Midbrain (tissue), 1 donor: ENCODE measurements around the gene TP53I11.

Experiments
- DNase-seq: peaks from one replicate; lab custom pipeline; 2025; lab: John Stamatoyannopoulos, UW

TP53I11 gene

DNA sequence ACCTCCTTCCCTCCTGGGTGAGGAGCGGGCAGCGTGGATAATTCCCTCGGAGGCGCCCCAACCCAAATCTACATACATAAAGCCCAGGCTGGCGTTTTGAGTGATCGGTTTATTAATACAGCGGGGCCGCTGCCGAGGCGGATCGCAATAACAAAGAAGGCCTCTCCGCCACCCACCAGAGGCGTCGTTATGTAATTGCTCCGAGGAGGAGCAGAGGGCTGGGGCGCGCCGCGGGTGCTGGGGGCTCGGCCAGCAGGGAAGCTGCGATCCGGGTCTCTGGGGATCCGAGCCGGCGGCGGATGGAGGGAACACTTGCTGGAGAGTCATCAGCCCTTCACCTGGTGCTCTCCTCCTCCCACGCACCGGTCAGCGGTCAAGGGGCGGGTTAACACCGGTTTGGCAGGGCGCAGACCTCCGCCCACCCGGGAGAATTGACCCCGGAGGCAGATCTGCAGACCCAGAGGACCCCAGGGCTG lies 6.4 kb upstream of the TP53I11 start:
- no peak for DNase-seq

DNA sequence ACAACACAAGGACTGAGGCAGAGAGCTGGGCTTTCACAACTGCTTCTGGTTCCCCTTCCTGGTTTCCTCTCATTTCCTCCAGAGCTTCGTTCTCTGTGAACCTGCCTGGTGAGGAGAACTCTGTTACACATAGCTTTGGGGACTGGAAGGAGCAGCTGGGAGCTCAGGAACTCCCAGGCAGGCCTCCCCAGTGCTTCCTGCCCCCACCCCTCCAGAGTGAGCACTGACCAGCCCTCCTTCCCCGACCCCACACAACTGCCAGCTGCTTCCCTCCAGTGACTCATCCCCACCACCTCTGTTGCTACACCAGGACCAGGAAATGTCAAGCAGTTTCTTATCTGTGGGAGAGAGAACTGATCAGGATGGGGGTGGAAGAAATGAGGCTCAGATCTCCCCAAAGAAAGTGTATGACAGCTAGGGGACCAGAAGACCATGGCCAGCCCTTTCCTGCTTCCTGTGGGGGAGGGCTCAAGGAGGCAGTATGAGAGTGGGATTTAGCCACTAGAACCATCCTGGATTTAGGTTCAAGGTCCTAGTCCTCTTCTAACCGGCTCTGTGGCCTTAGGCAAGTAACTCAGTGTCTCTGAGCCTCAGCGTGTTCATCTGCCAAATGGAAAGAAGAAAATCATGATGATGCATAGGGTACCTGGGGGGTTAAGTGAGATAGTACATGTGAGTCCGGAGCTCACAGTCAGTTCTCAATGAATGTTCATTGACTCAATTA lies 4.5 kb upstream of the TP53I11 start:
- DNase-seq, result no peak

DNA sequence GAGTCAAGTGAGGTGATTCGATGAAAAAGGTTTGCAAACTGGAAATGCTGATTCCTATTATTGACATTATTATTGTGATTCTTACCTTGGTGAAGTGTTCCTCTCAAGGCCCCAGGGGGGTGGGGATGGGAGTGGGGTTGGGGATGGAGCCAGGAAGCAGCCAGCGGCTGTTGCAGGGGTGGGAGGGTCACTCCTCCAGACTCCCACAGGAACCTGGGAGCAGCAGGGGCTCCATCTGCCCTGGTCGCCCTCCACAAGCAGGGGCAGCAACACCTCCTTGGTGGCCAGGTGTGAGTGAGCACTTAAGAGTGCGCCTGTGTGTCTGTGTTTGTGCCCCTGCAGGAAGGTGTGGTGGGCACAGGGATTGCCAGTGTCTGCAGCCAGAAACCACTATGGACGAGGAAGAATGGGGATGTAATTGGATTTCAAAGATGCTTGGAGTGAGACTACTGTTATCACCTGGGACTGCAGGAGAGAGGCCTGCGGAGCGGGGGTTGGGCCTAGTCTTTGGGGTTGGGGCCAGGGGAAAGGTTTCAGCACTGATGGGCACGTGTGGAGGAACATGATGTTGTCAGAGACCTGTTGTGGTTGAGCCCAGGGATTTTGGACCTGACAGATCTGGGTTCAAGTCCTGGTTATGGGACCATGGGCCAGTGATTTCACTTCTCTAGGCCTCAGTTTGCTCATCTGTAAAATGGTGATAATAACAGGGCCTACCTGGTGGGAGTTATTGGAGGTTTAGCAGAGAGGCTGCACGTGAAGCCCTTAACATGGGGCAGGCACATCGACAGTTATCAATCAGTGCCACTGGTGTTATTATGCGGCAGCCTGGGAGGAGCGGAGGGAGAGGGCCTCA lies 3.6 kb upstream of the TP53I11 start:
- DNase-seq, result no peak

DNA sequence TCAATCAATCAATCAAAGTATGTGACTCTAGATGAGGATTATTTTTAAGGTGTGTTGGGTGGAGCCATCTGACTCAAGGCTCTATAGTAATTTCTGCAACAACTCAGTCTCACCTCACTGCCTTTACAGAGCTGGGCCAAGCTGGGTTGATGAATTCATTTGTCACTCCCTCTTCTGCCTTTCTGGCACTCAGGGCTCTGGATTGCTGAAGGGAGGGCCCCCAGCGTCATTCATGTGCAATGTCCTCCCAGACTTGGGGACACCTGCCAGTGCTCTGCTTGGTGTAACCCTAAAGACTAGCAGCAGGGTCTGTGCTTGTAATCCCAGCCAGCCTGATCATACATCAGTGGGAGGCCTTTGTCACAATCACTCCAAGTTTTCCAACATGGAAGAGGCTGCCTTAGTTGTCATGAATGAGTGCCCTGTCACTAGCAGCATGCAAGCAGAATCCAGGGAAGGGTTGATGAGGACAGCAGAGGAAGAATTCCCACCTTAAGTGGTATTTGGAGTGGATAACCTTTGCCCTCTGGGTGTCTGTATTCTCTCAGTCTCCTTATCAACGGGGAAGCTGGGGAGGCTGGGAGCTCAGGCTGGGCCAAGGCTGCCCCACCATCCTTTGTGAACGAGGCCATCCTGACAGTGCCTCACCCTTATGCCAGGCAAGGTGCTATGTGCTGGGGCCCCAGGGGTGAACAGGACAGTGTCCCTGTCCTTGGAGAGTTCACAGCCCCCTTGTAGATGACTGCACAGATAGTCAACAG lies 2.0 kb upstream of the TP53I11 start:
- DNase-seq, result no peak

DNA sequence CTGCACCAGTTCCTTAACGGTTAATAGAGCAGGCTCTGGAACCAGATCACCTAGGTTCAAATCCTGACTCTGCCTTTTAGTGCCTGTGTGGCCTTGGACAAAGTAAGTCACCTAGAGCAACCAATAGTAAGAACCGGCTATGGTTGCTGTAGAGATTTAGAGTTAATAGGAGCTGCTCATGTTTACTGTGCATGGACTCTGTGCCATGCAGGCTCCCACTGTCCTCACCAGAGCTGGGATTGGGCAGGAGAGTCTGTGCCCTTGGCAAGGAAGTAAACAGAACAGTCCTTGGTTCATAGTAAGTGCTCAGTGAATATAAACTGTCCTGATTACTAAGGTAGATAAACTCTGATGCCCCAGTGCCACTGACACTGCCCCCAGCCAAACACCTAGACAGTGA lies 1.4 kb upstream of the TP53I11 start:
- no peak for DNase-seq

DNA sequence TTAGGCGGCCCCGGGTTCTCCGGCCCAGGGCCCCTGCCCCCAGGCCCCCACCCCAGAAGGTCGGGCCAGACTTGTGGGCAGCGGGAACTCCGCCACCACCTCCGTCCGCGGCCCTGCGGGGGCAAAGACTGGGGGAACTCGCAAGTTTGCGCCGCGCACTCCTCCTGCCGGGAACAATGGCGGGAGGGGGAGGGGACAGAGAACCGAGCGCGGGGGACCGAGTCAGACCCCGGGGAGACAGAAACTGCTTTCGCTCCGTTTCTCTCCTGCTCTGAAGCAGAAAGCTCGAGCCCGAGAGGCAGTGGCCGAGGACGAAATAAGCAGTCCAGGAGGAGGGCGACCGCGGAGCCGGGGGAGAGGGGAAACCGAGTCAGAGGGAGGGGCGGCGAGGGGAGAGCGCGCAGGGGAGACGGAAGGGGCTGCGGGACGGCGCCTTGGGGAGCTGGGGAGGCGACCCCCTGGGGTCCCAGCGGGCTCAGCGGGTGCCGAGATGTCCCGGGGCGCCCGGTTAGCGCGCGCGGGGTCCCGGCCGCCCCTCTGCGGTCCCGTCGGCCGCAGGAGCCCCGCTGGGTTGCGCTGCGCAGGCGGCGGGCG lies 555 bp downstream of the TP53I11 start:
- no peak for DNase-seq

DNA sequence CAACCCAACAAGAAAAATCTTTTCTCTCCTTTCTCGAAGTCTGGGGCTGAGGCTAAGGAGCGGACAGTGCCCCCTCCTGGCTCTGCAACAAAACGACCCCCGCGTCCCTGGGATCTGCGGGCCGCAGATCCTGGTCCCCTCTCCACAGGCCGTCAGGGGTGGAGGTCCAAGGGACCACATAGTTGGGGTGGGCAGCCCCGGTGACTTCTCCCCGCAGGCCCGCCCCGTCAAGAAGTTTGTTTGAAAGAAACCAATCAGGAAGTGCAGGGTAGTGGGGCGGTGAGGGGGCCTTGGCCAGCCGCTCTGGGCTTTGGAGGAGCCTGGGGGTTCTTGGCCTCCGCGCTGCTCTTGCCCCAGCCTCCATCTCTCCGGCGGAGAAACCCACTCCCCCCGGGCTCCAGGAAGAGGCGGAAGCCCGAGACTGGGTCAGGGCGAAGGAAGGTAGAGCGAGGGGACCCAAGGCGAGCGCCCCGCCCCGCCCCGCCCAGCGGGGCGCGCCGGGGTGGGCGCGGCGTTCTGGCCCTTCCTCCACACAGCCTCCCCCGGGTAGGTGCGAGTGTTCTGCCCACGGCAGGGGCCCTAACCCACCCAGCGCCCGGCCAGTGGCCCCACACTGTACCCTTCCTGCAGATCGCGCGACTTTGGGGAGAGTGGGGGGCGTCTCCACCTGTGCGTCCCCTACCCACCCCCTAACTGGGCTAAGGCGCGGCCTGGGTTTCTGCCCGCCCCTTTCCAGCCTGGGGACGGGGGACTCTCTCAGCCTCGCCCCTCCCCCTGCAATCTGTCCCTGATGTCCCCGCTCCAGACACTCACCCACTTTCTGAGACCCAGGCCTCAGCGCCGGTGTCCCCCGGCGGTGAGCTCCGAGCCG lies 1.3 kb downstream of the TP53I11 start:
- DNase-seq, result no peak

DNA sequence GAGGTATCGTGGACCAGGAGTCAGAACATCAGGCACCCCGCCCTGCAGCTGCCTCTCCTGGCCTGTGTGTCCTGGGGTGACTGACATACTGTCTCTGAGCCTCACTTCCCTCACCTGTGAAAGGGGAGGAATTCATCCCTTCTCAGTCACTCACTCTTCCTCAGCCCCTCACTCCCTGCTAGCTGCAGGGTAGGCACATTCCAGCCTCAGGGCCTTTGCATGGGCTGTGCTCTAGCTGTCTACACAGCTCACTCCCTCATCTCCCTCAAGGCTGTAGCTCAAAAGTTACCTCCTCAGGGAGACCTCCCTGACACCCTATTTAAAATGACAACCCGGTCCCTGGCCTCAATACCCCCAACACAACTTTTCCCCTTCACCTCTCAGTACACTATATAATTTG lies 2.5 kb downstream of the TP53I11 start:
- no peak for DNase-seq

DNA sequence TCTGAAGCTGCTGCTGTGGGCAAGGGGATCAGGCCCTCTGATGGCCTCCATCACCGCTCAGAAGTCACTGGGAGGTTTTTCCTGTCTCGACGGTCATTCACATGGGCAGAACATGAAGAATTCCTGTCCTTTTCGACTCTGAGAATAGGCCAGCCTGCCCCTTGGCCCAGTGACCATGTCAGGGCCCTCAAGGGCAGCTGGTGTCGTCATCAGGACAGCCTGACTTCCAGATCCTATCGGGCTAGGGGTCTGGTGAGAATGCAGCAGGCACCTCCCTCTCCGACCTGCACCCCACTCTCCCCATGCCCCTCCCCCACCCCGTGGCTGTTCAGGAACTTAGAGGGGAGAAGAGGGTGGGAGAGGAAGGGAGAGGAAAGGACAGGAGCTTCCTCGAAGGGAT lies 3.6 kb downstream of the TP53I11 start:
- no peak for DNase-seq

DNA sequence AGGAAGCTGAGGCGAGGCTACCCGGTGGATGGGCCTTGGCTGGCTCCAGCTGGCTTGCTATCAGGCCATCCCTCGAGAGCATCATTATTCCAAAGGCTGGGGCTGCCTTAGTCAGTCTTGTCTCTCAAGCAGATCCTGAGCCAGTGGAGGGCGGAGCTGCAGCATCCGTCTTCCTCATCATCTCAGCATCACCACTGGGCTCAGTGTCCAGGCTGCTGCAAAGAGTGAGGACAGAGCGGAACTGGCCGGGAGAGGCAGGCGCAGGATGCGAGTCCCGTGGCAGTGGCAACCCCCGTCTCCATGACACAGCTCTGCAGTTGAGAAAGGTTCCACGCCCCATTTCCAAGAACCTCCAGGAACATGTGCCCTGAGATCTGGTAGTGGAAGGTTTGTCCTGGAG lies 4.4 kb downstream of the TP53I11 start:
- no peak for DNase-seq

DNA sequence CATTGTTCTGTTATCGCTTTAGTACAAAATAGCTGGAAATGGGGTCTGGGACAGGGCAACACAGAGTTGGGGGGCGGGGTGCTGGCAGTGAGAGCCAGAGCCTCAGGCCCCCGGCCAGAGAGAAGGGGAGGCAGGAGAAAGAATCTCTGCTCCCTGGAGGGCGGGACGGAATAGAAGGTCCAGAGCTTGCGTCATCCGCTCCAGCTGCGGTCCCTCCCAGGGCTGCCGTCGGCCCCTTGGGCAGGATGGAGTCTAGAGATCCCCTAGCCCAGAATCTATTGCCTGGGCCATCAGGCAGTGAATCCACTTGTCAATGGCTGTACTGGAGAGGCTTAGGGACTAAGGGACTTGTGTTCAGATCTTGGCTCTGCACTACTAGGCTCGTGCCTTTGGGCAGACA lies 5.0 kb downstream of the TP53I11 start:
- no peak for DNase-seq

DNA sequence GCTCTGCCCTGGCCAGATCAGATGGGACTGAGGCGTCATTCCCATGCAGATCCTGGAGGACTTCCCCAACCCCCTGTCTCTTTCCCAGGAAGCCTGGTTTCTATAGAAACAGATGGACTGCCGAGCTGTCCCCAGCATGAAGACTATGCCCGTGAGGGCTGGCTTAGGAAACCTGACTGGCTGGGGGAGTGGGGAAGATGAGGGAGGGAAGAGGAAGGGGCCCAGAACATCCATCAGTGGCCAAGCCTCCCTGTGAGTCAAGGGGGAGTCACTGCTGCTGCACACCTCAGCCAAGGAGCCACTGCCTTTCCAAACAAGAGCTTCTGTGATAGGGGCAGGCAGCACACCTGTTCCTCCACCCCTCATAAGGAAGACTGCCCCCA lies 5.8 kb downstream of the TP53I11 start:
- DNase-seq, result no peak

DNA sequence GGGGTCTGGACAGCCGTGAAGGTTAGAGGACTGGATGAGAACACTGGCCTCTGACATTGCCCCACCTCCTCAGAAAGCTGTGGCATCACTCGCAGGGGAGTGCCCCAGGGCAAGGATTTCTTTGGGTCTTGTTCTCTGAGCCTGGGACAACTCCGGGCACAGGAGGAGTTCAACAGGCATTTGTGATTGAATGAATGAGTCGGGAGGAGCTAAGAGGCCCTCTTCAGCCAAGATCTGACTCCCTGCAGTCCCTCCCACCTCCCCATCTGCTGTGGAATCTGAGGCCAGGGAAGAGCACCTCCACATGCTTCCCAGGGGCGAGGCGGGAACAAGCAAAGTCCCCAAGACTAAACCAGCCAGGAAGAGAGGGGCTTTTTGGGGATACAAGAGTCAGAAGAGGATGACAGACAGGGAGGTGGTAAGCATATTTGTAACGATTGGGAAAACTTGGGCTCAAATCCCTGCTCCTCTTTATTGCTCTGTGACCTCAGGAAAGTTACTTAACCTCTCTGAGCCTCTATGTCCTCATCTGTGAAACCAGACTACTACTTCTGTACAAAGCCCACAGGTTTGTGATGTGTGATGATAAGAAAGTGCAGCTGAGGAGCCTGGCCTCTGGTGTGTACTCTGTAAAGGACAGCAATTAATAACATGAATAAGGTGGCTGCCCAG lies 6.4 kb downstream of the TP53I11 start:
- no peak for DNase-seq

DNA sequence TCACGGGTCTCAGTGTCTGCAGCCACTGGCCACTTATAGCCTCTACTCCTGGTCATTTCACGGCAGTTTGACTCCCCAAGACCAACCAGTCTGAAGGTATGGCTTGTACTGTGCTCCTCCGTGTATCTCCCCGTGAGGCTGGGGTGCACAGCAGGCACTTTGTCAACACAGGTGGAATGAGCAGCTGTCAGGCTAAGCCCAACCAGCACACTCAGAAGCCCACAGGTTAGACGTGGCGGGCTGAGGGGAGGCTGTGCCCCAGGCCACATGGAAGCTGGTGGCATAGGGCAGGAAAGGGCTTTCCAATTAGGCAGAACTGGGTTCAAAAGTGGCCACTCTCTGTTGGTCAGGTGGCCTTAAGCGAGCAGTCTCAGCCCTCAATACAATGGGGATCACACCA lies 7.0 kb downstream of the TP53I11 start:
- DNase-seq, result no peak

DNA sequence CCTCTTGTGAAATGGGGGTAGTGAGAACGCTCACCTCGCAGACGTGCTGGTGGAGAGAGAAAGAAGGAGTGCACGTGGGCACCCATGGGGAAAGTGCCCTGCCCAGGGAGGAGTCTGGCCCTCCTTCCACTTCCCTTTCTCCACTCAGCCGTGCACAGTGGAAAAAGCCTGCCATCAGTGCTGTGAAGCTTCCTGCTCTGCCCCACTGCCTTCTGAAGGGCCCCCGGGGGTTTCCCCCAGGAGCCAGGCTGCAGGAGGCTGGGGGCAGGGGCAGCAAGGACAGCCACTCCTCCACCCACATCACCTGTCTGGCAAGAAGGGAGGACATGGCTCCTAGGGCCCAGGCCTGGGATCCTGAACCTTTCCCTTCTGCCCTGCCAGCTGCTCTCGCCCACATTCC lies 7.6 kb downstream of the TP53I11 start:
- no peak for DNase-seq

DNA sequence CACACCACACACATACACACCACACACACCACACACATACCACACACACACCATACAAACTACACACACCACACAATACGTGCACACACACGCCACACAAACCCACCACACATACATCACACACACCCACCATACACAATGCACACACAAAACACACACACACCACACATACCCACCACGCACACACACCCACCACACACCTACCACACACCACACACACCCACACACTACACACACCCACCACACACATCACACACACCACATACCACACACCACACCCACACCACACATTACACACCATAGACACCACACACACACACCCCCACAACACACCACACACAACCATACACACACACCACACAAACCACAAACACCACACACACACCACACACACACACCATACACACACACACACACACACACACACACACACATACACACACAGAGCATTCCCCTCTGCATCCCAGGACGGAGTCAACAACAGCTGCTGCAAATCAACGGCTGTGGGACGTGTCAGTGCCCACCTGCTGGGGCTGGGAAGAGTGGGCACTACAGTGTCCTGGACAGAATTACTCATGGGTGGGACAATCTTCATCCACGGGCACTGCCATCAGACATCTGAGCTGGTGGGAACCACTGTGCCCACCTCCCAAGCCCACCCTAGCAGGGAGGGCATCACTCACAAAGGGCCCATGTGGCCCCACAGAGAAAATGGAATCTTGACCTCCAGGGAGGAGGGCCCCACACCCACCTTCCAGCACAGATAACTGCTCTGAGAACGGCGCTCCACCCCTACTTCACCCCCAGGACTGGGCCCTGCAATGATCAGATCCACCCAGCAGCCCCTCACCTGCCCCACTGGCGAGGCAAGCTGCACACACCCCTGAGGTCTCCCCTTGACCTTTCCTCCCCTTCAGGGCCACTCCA lies 8.4 kb downstream of the TP53I11 start:
- DNase-seq, result no peak

DNA sequence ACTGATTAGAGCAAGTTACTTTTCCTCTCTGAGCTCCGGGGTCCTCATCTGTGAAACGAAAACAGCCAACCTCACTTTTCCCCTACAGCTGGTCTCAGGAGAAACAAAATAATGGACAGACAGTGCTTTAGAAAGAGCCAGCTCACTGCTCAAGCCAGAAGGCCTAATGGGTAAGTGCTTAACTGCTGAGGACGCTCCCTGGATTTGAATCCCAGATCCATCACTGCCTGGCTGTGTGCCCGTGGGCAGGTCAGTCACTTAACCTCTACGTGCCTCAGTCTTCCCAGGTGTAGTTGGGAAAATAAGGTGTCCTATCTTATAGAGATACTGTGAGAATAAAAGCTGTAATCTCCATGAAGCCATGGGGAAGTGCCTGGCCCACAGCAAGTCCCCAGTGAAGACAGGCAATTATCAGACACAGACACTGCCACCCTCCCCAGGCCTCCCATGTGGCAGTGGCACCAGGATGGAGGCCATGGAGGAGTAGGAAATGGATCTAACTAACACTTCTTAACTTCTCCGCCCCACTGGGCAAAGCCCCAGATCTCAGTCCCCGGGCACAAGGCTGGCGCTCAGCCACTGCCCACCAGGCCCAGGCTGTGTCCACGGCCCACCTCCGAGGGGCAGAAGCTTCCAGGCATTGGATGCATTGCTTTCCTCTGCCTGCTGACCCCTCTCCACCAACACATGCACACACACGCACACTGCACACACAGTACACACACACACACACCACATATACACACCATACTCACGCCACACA lies 9.2 kb downstream of the TP53I11 start:
- DNase-seq, result no peak

DNA sequence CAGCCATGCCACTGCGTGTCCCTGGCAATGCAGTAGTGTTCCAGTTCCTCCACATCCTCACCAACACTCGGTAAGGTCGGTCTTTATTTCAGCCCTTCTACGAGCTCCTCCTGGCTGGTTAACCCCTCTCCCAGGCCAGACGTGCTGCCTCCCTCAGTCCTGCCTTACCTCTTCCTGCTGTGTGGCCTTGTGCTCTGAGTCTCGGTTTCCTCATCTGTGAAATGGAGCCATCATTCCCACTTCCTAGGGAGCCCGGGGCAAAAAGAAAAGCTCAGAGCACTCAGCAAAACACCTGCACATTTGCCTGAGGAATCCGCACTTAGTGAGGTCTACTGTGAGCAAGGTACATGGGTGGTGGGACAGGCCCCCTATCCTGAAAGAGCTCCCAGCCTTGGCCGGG lies 9.8 kb downstream of the TP53I11 start:
- DNase-seq, result no peak

DNA sequence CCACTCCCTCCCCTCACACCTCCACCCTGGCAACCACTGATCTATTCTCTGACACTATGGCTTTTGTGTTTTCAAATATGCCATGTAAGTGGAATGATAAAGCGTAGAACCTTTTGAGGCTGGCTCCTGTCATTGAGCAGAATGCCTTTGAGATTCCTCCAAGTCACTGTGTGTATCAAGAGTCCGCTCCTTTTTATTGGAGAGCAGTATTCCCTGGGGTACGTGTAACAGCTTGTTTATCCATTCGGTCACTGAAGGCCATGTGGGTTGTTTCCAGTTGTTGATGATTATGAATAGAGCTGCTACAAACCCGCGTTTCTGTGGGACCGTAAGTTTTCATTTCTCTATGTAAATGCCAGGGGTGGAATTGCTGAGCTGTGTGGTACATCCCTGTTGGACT lies 10.3 kb downstream of the TP53I11 start:
- no peak for DNase-seq
